Endodermal cell (in vitro differentiated cells): ENCODE results near the gene PDHA2. TPM values are rescaled to one million over a fixed set of nuclear protein-coding genes. Genes with fewer than 3 reads are reported as not detected.

ENCODE experiments used
- DNase-seq: peaks from one replicate; pipeline ENCODE4 v3.0.0-alpha.2; 2017
- H3K27ac ChIP-seq: 2 replicates; pipeline ENCODE4 v1.5.1; 2013; ENCODE audit warnings: mild to moderate bottlenecking, low read depth, low read length, moderate library complexity
- H3K27me3 ChIP-seq: 2 replicates; pipeline ENCODE4 v1.6.1; 2013; ENCODE audit warnings: mild to moderate bottlenecking, low read length, moderate library complexity; ENCODE audit not compliant: insufficient read depth, control insufficient read depth, poor library complexity, severe bottlenecking
- H3K36me3 ChIP-seq: 2 replicates; pipeline ENCODE4 v1.7.0; 2013; ENCODE audit warnings: mild to moderate bottlenecking, low read length, moderate library complexity; ENCODE audit not compliant: control insufficient read depth, insufficient read depth
- H3K4me1 ChIP-seq: one replicate; pipeline ENCODE4 v1.7.0; 2013; ENCODE audit warnings: low read length; ENCODE audit not compliant: control insufficient read depth, insufficient read depth
- H3K4me3 ChIP-seq: 2 replicates; pipeline ENCODE4 v1.5.1; 2013; ENCODE audit warnings: mild to moderate bottlenecking, low read length, moderate library complexity
- H3K9ac ChIP-seq: 2 replicates; pipeline ENCODE4 v1.6.1; 2013; ENCODE audit warnings: mild to moderate bottlenecking, low read length, moderate library complexity; ENCODE audit not compliant: poor library complexity, severe bottlenecking; ENCODE audit errors: extremely low read depth
- H3K9me3 ChIP-seq: 2 replicates; pipeline ENCODE4 v1.6.1; 2013; ENCODE audit warnings: mild to moderate bottlenecking, low read length, moderate library complexity; ENCODE audit not compliant: control insufficient read depth
- H3K27ac Mint-ChIP-seq: 2 replicates; pipeline ENCODE4 v1.8.0; 2020; ENCODE audit warnings: mixed read lengths
- H3K27me3 Mint-ChIP-seq: 2 replicates; pipeline ENCODE4 v1.8.0; 2021; ENCODE audit warnings: mild to moderate bottlenecking, mixed read lengths; ENCODE audit not compliant: insufficient read depth
- H3K36me3 Mint-ChIP-seq: 2 replicates; pipeline ENCODE4 v1.8.0; 2020; ENCODE audit warnings: low read depth, mixed read lengths
- H3K4me1 Mint-ChIP-seq: 2 replicates; pipeline ENCODE4 v1.8.0; 2020; ENCODE audit warnings: mixed read lengths
- H3K4me3 Mint-ChIP-seq: 2 replicates; pipeline ENCODE4 v1.8.0; 2020; ENCODE audit warnings: mild to moderate bottlenecking, moderate library complexity, mixed read lengths
- H3K9me3 Mint-ChIP-seq: 2 replicates; pipeline ENCODE4 v1.8.0; 2020; ENCODE audit warnings: mild to moderate bottlenecking, mixed read lengths
- WGBS, 2 experiments: methylation state at CpG; one replicate each; pipeline versions ENCODE4 v1.1.5 to v1.1.7; 2013; ENCODE audit warnings: missing lambda C conversion rate in 2 of 2, mixed read lengths in 1 of 2; ENCODE audit not compliant: insufficient coverage in 1 of 2, insufficient read length in 1 of 2; 5-methylcytosine and 5-hydroxymethylcytosine counted together
- total RNA-seq, 2 donors: library from RNA; stranded (reverse); fragmentation: NEBNext Ultra II Directional in 1 of 2; extraction: Animal tissue kit (Norgen Biotek cat#: 25700) in 1 of 2; gene quantifications; 2 replicates in 1 of 2; 3 replicates in 1 of 2; pipeline ENCODE4 v1.2.1, GENCODE V29; 2021
- TF ChIP-seq, protein P1 (sequence below): fragments of 200-600 bp; sonication (generic); conservative IDR thresholded peaks from 2 replicates; pipeline ENCODE4 v1.5.0; 2021; ENCODE audit warnings: antibody characterized with exemption, mild to moderate bottlenecking

Gene PDHA2
- total RNA-seq, 2 donors from 2014 or later, result not detected

DNA sequence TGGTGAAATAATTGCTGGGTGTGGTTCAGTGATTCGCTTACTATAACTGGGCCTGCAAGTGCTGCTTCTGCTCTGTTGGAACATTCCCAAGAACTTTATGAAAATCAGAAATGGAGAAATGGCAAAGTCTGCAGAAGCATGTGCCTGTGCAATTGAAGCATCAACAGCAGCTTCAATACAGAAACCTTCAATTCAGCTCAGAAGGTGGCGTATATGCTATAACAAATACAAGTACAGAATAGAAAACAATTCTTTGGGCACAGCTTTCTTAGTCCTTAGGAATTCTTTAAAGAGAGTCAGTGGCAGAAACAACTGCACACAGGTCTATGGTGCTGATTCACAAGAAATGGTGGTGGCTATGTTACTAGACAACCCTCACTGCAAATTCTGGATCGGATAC is 18.0 kb upstream of the PDHA2 start:
- no peaks in the 10 kb centered on the region for H3K36me3 Mint-ChIP-seq
- no peaks in the 10 kb centered on the region for H3K4me1 ChIP-seq
- H3K27me3 Mint-ChIP-seq, result no peaks in the 10 kb centered on the region
- 91 to 100% methylated on average over 2 to 3 of the region's 3 CpGs for WGBS, 2 experiments
- no peaks in the 10 kb centered on the region for H3K27me3 ChIP-seq
- H3K9me3 Mint-ChIP-seq, result no peaks in the 10 kb centered on the region
- no peak overlapping the region for H3K27ac Mint-ChIP-seq
- no peaks in the 10 kb centered on the region for H3K4me1 Mint-ChIP-seq
- no peaks in the 10 kb centered on the region for H3K9me3 ChIP-seq
- no peak overlapping the region for H3K27ac ChIP-seq
- H3K4me3 Mint-ChIP-seq, result no peak overlapping the region
- no peaks in the 10 kb centered on the region for H3K36me3 ChIP-seq
- TF ChIP-seq, protein P1, sequence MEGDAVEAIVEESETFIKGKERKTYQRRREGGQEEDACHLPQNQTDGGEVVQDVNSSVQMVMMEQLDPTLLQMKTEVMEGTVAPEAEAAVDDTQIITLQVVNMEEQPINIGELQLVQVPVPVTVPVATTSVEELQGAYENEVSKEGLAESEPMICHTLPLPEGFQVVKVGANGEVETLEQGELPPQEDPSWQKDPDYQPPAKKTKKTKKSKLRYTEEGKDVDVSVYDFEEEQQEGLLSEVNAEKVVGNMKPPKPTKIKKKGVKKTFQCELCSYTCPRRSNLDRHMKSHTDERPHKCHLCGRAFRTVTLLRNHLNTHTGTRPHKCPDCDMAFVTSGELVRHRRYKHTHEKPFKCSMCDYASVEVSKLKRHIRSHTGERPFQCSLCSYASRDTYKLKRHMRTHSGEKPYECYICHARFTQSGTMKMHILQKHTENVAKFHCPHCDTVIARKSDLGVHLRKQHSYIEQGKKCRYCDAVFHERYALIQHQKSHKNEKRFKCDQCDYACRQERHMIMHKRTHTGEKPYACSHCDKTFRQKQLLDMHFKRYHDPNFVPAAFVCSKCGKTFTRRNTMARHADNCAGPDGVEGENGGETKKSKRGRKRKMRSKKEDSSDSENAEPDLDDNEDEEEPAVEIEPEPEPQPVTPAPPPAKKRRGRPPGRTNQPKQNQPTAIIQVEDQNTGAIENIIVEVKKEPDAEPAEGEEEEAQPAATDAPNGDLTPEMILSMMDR, result no peak
- DNase-seq, result no peak
- no peak overlapping the region for H3K4me3 ChIP-seq
- H3K9ac ChIP-seq, result no peak overlapping the region

DNA sequence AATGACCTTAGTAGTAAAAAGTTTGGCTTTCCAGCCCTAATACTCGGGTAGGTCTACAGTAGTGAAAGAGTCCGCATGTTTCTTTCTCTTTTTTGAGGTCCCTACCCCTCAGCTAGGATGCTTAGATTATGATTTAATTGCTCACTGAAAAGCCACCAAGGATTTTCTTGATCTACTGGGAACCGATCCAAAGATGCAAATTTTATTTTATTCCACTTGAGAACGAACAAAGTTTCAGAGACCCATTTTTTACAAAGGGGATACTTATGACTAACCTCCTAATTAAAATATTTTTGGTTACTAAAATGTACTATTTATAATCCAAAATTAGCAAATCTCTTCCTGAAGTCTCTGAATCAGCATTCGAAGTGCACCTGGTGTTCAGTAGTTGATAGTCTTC is 14.3 kb upstream of the PDHA2 start:
- H3K36me3 ChIP-seq, result no peaks in the 10 kb centered on the region
- H3K4me1 ChIP-seq, result no peaks in the 10 kb centered on the region
- no peaks in the 10 kb centered on the region for H3K9me3 ChIP-seq
- Mint-ChIP-seq H3K4me3 (no peak overlapping the region), H3K4me1 (no peaks in the 10 kb centered on the region), H3K27me3 (no peaks in the 10 kb centered on the region), H3K9me3 (peaks cover 6% of the 10 kb centered on the region), H3K36me3 (no peaks in the 10 kb centered on the region), H3K27ac (no peak overlapping the region)
- 90 to 96% methylated on average over 2 to 5 of the region's 5 CpGs for WGBS, 2 experiments
- H3K4me3 ChIP-seq, result no peak overlapping the region
- no peak overlapping the region for H3K27ac ChIP-seq
- DNase-seq, result no peak
- no peaks in the 10 kb centered on the region for H3K27me3 ChIP-seq
- no peak overlapping the region for H3K9ac ChIP-seq
- TF ChIP-seq, protein P1, result no peak

DNA sequence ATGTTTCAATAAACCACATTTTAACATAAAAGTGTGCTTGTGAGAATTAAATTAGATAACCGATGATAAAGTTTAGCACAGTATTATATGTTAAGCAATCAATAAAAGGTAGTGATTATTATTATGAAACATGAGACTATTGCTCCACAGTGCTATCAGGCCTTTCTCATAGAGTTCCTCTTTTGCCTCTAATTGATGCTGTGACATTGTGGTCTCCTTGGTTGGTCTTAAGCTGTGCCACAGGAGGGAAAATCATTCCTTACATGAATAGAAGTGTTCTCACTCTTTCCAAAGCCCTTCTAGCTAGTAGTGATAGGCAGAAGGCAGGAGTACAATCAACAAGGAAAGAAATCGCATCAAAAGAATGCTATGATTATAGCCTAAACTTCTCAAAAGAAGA is 9.2 kb upstream of the PDHA2 start:
- Histone ChIP-seq H3K9me3 (no peaks in the 10 kb centered on the region), H3K4me3 (no peak overlapping the region), H3K36me3 (no peaks in the 10 kb centered on the region), H3K9ac (no peak overlapping the region), H3K4me1 (no peaks in the 10 kb centered on the region), H3K27ac (no peak overlapping the region), H3K27me3 (no peaks in the 10 kb centered on the region)
- H3K9me3 Mint-ChIP-seq, result peaks cover 6% of the 10 kb centered on the region
- no peak overlapping the region for H3K4me3 Mint-ChIP-seq
- 83 to 96% methylated on average over 1 to 2 of the region's 2 CpGs for WGBS, 2 experiments
- TF ChIP-seq, protein P1, result no peak
- no peaks in the 10 kb centered on the region for H3K4me1 Mint-ChIP-seq
- no peaks in the 10 kb centered on the region for H3K27me3 Mint-ChIP-seq
- no peaks in the 10 kb centered on the region for H3K36me3 Mint-ChIP-seq
- DNase-seq, result no peak
- no peak overlapping the region for H3K27ac Mint-ChIP-seq
